GM23248 (cell line): ENCODE measurements around the gene ARMS2. TPM values are rescaled to one million over a fixed set of nuclear protein-coding genes. Genes with fewer than 3 reads are reported as not detected.

Experiments
- DNase-seq: peaks from one replicate; pipeline ENCODE4 v3.0.0-alpha.2; 2015
- H2AFZ ChIP-seq: fragments of 200-600 bp; sonication (generic); 2 replicates; pipeline ENCODE4 v1.6.1; 2016; ENCODE audit warnings: antibody characterized with exemption
- H3F3A ChIP-seq: fragments of 200-600 bp; sonication (generic); 2 replicates; pipeline ENCODE4 v1.6.1; 2016; ENCODE audit warnings: mild to moderate bottlenecking, antibody characterized with exemption, mixed run types; ENCODE audit not compliant: insufficient read depth
- H3K27ac ChIP-seq: fragments of 200-600 bp; sonication (generic); 2 replicates; pipeline ENCODE4 v1.5.1; 2016; ENCODE audit warnings: mild to moderate bottlenecking
- H3K27me3 ChIP-seq: fragments of 200-600 bp; sonication (generic); replicated peaks from 2 replicates; pipeline ENCODE4 v1.6.1; 2016; ENCODE audit warnings: mild to moderate bottlenecking; ENCODE audit not compliant: insufficient read depth
- H3K36me3 ChIP-seq: fragments of 200-600 bp; sonication (generic); 2 replicates; pipeline ENCODE4 v1.6.1; 2016; ENCODE audit warnings: low read depth, mild to moderate bottlenecking
- H3K4me1 ChIP-seq: fragments of 200-600 bp; sonication (generic); 2 replicates; pipeline ENCODE4 v1.6.1; 2016; ENCODE audit warnings: mild to moderate bottlenecking; ENCODE audit not compliant: insufficient read depth
- H3K4me2 ChIP-seq: fragments of 200-600 bp; sonication (generic); one replicate; pipeline ENCODE4 v1.6.1; 2016; ENCODE audit warnings: mild to moderate bottlenecking; ENCODE audit not compliant: unreplicated experiment
- H3K4me3 ChIP-seq: fragments of 200-600 bp; sonication (generic); 2 replicates; pipeline ENCODE4 v1.5.1; 2016; ENCODE audit warnings: mild to moderate bottlenecking
- H3K79me2 ChIP-seq: fragments of 200-600 bp; sonication (generic); 2 replicates; pipeline ENCODE4 v1.6.1; 2016; ENCODE audit warnings: mild to moderate bottlenecking; ENCODE audit not compliant: insufficient read depth
- H3K9ac ChIP-seq: fragments of 200-600 bp; sonication (generic); 2 replicates; pipeline ENCODE4 v1.6.1; 2016; ENCODE audit warnings: mild to moderate bottlenecking
- H3K9me2 ChIP-seq: fragments of 200-600 bp; sonication (generic); 2 replicates; pipeline ENCODE4 v1.6.1; 2016; ENCODE audit warnings: mixed run types, mild to moderate bottlenecking, moderate library complexity; ENCODE audit not compliant: insufficient read depth
- H3K9me3 ChIP-seq: fragments of 200-600 bp; sonication (generic); one replicate; pipeline ENCODE4 v1.6.1; 2017; ENCODE audit warnings: low read depth
- H4K20me1 ChIP-seq: fragments of 200-600 bp; sonication (generic); 2 replicates; pipeline ENCODE4 v1.6.0; 2016; ENCODE audit not compliant: insufficient read depth
- EZH2 ChIP-seq: fragments of 200-600 bp; sonication (generic); IDR thresholded peaks from 2 replicates; pipeline ENCODE4 v1.6.1; 2018; ENCODE audit warnings: antibody characterized with exemption, mild to moderate bottlenecking; ENCODE audit not compliant: insufficient read depth, poor library complexity, severe bottlenecking
- EZH2phosphoT487 ChIP-seq: fragments of 200-600 bp; sonication (generic); IDR thresholded peaks from 2 replicates; pipeline ENCODE4 v1.6.1; 2018; ENCODE audit warnings: antibody characterized with exemption, moderate library complexity, mild to moderate bottlenecking, low read depth; ENCODE audit not compliant: insufficient read depth
- WGBS, 2 experiments: methylation state at CpG; one replicate each; pipeline ENCODE4 v1.1.6; 2015 to 2017; ENCODE audit warnings: low lambda C conversion rate in 2 of 2, low coverage in 1 of 2; ENCODE audit errors: missing lambda C conversion rate in 2 of 2; 5-methylcytosine and 5-hydroxymethylcytosine counted together
- in situ Hi-C: fragments of 300-500 bp; cut with MboI; formaldehyde crosslinking; loops from 2 replicates; pipeline ENCODE4 v1.15.0; 2020
- polyA plus RNA-seq: library from polyadenylated mRNA; unstranded; fragments of >200 nt; fragmentation: Nextera tagmentation; extraction: Ambion mirVana; gene quantifications from 2 replicates; pipeline ENCODE4 v1.2.1, GENCODE V29; 2016
- total RNA-seq: library from RNA; depleted of rRNA; stranded (reverse); fragments of >200 nt; shearing (Covaris generic); gene quantifications from 2 replicates; pipeline ENCODE4 v1.2.3, GENCODE V29; 2014

ARMS2 gene
- total and polyA plus RNA-seq, 2 experiments from 2014 or later, result not detected

- Histone ChIP-seq H3K27me3 (no peaks in the 10 kb centered on the region), H3K79me2 (peaks cover 67% of the 10 kb centered on the region), H3K9me3 (no peaks in the 10 kb centered on the region), H2AFZ (no peak overlapping the region), H3K36me3 (no peaks in the 10 kb centered on the region), H3K9ac (no peak overlapping the region), H3K9me2 (no peaks in the 10 kb centered on the region), H3K4me1 (peaks cover 31% of the 10 kb centered on the region), H4K20me1 (no peaks in the 10 kb centered on the region), H3K27ac (no peak overlapping the region), H3K4me3 (no peak overlapping the region), H3F3A (peaks cover 18% of the 10 kb centered on the region), H3K4me2 (no peak overlapping the region)
- in situ Hi-C loops, result no loop called here
- DNase-seq, result no peak
- 84 to 86% methylated on average over 6 of the region's 6 CpGs for WGBS, 2 experiments
- TF ChIP-seq EZH2 (no peak), EZH2phosphoT487 (no peak)
These were observed 11.1 kb downstream of the ARMS2 start for GRCh38 chr10:122465401-122466040.

GRCh38 chr10:122466951-122467381 lies 12.5 kb downstream of the ARMS2 start:
- in situ Hi-C loops, result no loop called here
- WGBS, 2 experiments, result 85 to 88% methylated on average over 8 of the region's 8 CpGs
- H3K79me2 ChIP-seq, result peaks cover 79% of the 10 kb centered on the region

DNA sequence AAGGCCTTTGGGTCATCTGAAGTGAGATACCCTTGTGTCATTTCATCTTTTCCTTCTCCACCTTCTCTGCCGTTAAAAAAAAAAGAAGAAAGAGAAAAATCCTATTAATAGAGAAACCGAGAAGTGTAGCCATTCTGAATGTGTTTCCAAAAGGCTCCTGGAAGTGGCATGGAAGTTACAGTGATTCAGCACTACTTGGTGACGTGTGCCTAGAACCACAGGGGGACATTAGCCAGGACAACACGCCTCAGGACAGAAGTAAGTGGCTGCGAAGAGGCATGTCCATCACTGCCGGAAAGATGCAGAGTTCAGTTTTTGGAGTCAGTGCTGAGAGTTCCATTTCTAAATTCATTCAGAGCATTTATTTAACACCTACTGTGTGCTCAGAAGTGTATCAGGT lies 13.2 kb downstream of the ARMS2 start:
- Histone ChIP-seq H3K79me2 (peaks cover 83% of the 10 kb centered on the region), H3K4me1 (peaks cover 37% of the 10 kb centered on the region), H4K20me1 (no peaks in the 10 kb centered on the region), H3K4me3 (no peak overlapping the region), H3K27ac (no peak overlapping the region), H3K9ac (no peak overlapping the region), H3K27me3 (no peaks in the 10 kb centered on the region), H3F3A (peaks cover 26% of the 10 kb centered on the region), H3K9me2 (no peaks in the 10 kb centered on the region), H2AFZ (no peak overlapping the region), H3K36me3 (no peaks in the 10 kb centered on the region), H3K4me2 (no peak overlapping the region), H3K9me3 (no peaks in the 10 kb centered on the region)
- 85% methylated on average over 6 of the region's 6 CpGs for WGBS, 2 experiments
- TF ChIP-seq EZH2phosphoT487 (no peak), EZH2 (no peak)
- in situ Hi-C loops, result no loop called here
- no peak for DNase-seq

More at GRCh38 chr10:122466951-122467381, 12.5 kb downstream of the ARMS2 start:
- TF ChIP-seq EZH2 (no peak), EZH2phosphoT487 (no peak)
- H3K9me2 ChIP-seq, result no peaks in the 10 kb centered on the region
- no peaks in the 10 kb centered on the region for H3K36me3 ChIP-seq
- peaks cover 35% of the 10 kb centered on the region for H3K4me1 ChIP-seq
- no peaks in the 10 kb centered on the region for H3K9me3 ChIP-seq
- no peaks in the 10 kb centered on the region for H4K20me1 ChIP-seq
- H3K4me3 ChIP-seq, result no peak overlapping the region
- no peak for DNase-seq
- no peak overlapping the region for H3K4me2 ChIP-seq
- no peak overlapping the region for H3K27ac ChIP-seq
- no peak overlapping the region for H2AFZ ChIP-seq
- H3F3A ChIP-seq, result peaks cover 26% of the 10 kb centered on the region
- no peaks in the 10 kb centered on the region for H3K27me3 ChIP-seq
- no peak overlapping the region for H3K9ac ChIP-seq

DNA sequence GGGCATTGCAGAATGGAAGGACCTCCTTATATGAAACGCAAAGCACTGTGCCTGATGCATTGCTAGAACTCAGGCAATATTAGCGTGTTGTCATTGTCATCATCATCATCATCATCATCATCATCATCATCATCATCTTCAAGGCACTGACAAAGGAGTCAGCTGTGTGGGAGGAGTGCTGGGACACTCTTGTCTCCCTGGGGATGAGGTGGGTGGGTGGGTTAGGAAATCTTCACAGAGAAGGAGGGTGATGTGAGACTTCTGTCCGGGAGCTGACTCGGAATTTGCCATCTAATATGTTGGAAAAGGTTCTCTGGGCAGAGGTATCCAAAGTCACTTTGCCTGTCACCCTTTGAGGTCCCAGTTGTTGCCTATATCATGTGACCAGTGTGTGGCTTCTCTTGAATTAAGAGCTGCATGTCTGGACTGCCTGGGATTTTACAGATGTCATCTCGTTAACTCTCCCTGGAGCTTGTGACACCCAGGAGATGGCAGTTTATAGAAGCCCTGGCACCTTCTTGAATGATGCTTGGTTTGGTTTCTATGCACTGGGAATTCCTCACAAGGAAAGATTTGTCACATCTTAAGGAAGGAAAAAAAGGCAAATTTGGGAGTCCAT lies 14.0 kb downstream of the ARMS2 start:
- Histone ChIP-seq H3K4me1 (peaks cover 34% of the 10 kb centered on the region), H3K79me2 (peaks cover 85% of the 10 kb centered on the region)
- in situ Hi-C loops, result no loop called here

More for the DNA sequence above, 14.0 kb downstream of the ARMS2 start:
- Histone ChIP-seq H3K27me3 (no peaks in the 10 kb centered on the region), H4K20me1 (no peaks in the 10 kb centered on the region), H3K36me3 (no peaks in the 10 kb centered on the region), H3K9ac (peak overlapping the region; percentile 56), H3K4me3 (peak overlapping the region; percentile 25; the same call in 1 of the 2 replicates), H2AFZ (no peak overlapping the region), H3F3A (peaks cover 26% of the 10 kb centered on the region), H3K4me2 (peak overlapping the region; percentile 47), H3K9me2 (no peaks in the 10 kb centered on the region), H3K27ac (peak overlapping the region; percentile 73), H3K9me3 (no peaks in the 10 kb centered on the region)
- 46 to 54% methylated on average over 5 of the region's 5 CpGs for WGBS, 2 experiments
- DNase-seq, result no peak
- TF ChIP-seq EZH2, result no peak
- TF ChIP-seq EZH2phosphoT487, result no peak
